CD4-positive, CD25-positive, alpha-beta regulatory T cell (primary cell): ENCODE results near the gene FAM117A. TPM values are rescaled to one million over a fixed set of nuclear protein-coding genes. Genes with fewer than 3 reads are reported as not detected.
"Not testable (repeated sequence)": the region's sequence is repeated elsewhere in the genome, so short reads cannot be mapped to it uniquely, and the experiment has no call there.

Experiments
- ATAC-seq, 2 donors: fragments of 150-1000 bp; cut with Tn5 transposase; one replicate each; pipeline ENCODE4 v1.10.0; 2021; ENCODE audit warnings: low read depth in 2 of 2, moderate number of reproducible peaks in 2 of 2, moderate library complexity in 1 of 2
- DNase-seq, 3 donors: peaks; one replicate each; pipeline versions ENCODE4 v3.0.0 to v3.0.0-alpha.2; 2012 to 2022; ENCODE audit warnings: mixed read lengths in 1 of 3
- H3K27ac ChIP-seq: one replicate; pipeline ENCODE4 v1.7.0; 2013; ENCODE audit warnings: mild to moderate bottlenecking, low read length; ENCODE audit not compliant: insufficient read depth, poor library complexity, severe bottlenecking
- H3K27me3 ChIP-seq: one replicate; pipeline ENCODE4 v1.7.0; 2013; ENCODE audit warnings: low read length; ENCODE audit not compliant: control insufficient read depth, insufficient read depth
- H3K36me3 ChIP-seq: one replicate; pipeline ENCODE4 v1.7.0; 2013; ENCODE audit warnings: mild to moderate bottlenecking, low read length, moderate library complexity; ENCODE audit not compliant: control insufficient read depth, insufficient read depth
- H3K4me1 ChIP-seq: 2 replicates; pipeline ENCODE4 v1.7.0; 2013; ENCODE audit warnings: mild to moderate bottlenecking, low read length; ENCODE audit not compliant: insufficient read depth, control insufficient read depth, poor library complexity, severe bottlenecking
- H3K4me3 ChIP-seq: one replicate; pipeline ENCODE4 v1.7.0; 2013; ENCODE audit warnings: low read depth, mild to moderate bottlenecking, low read length, moderate library complexity
- H3K9me3 ChIP-seq, 2 experiments: 1 replicate in 1 of 2; 2 replicates in 1 of 2; pipeline ENCODE4 v1.7.0; 2013; ENCODE audit warnings: low read length in 2 of 2, mild to moderate bottlenecking in 1 of 2, moderate library complexity in 1 of 2; ENCODE audit not compliant: control insufficient read depth in 2 of 2
- H3K27ac Mint-ChIP-seq, 3 donors: one replicate each; pipeline ENCODE4 v1.8.0; 2020 to 2022; ENCODE audit warnings: mild to moderate bottlenecking in 3 of 3, mixed read lengths in 3 of 3, moderate library complexity in 2 of 3
- H3K27me3 Mint-ChIP-seq: one replicate; pipeline ENCODE4 v1.8.0; 2022; ENCODE audit warnings: mild to moderate bottlenecking, mixed read lengths
- H3K36me3 Mint-ChIP-seq: one replicate; pipeline ENCODE4 v1.8.0; 2020; ENCODE audit warnings: mixed read lengths
- H3K4me1 Mint-ChIP-seq, 4 donors: one replicate each; pipeline ENCODE4 v1.8.0; 2020 to 2022; ENCODE audit warnings: mixed read lengths in 4 of 4, mild to moderate bottlenecking in 1 of 4
- H3K4me3 Mint-ChIP-seq, 4 donors: one replicate each; pipeline ENCODE4 v1.8.0; 2020 to 2022; ENCODE audit warnings: mild to moderate bottlenecking in 4 of 4, mixed read lengths in 4 of 4, moderate library complexity in 3 of 4
- H3K9me3 Mint-ChIP-seq, 7 donors: one replicate each; pipeline ENCODE4 v1.8.0; 2020 to 2022; ENCODE audit warnings: mixed read lengths in 7 of 7, mild to moderate bottlenecking in 3 of 7, moderate library complexity in 2 of 7
- polyA plus RNA-seq, 4 donors: library from polyadenylated mRNA; unstranded; fragments of 300-500 nt; fragmentation: Illumina TruSeq; gene quantifications; one replicate each; pipeline ENCODE4 v1.2.3, GENCODE V29; 2021
- total RNA-seq: library from RNA; stranded (reverse); gene quantifications from one replicate; pipeline ENCODE4 v1.2.3, GENCODE V29; 2022

Gene FAM117A
- total and polyA plus RNA-seq, 5 donors from 2014 or later, result 49.0 to 83.3 (median 67.0) TPM

GRCh38 chr17:49760932-49761558 is 2.9 kb downstream of the FAM117A start:
- peaks cover 0 to 2% (median 0%) of the 10 kb centered on the region in 7 donors for H3K9me3 Mint-ChIP-seq
- H3K27me3 Mint-ChIP-seq, result no peaks in the 10 kb centered on the region
- ATAC-seq (no peak), DNase-seq (peak in 1 of 3 donors; percentile 41)
- peak overlapping the region; percentile 77 for H3K27ac ChIP-seq
- peaks cover 22% of the 10 kb centered on the region for H3K36me3 Mint-ChIP-seq
- H3K4me1 ChIP-seq, result peaks cover 73% of the 10 kb centered on the region
- H3K4me3 Mint-ChIP-seq, result peak overlapping the region; percentile 44 to 97 (median 96)
- H3K27ac Mint-ChIP-seq, result peak overlapping the region; percentile 79 to 91 (median 82)
- peaks cover 35 to 74% (median 57%) of the 10 kb centered on the region in 4 donors for H3K4me1 Mint-ChIP-seq
- H3K4me3 ChIP-seq, result peak overlapping the region; percentile 99
- H3K36me3 ChIP-seq, result peaks cover 31% of the 10 kb centered on the region
- H3K27me3 ChIP-seq, result no peaks in the 10 kb centered on the region
- no peaks in the 10 kb centered on the region for H3K9me3 ChIP-seq

GRCh38 chr17:49760296-49760695 is 3.6 kb downstream of the FAM117A start:
- Mint-ChIP-seq H3K9me3 (peaks cover 0 to 2% (median 0%) of the 10 kb centered on the region in 7 donors), H3K27ac (peak overlapping the region; percentile 82 to 91 (median 85)), H3K4me3 (peak overlapping the region; percentile 44 to 97 (median 96)), H3K36me3 (peaks cover 30% of the 10 kb centered on the region), H3K4me1 (peaks cover 43 to 80% (median 62%) of the 10 kb centered on the region in 4 donors), H3K27me3 (no peaks in the 10 kb centered on the region)
- Histone ChIP-seq H3K9me3 (no peaks in the 10 kb centered on the region), H3K36me3 (peaks cover 31% of the 10 kb centered on the region), H3K27me3 (no peaks in the 10 kb centered on the region), H3K4me3 (peak overlapping the region; percentile 99), H3K27ac (peak overlapping the region; percentile 77), H3K4me1 (peaks cover 80% of the 10 kb centered on the region)
- ATAC-seq, result no peak
- no peak for DNase-seq

GRCh38 chr17:49759203-49759602 is 4.7 kb downstream of the FAM117A start:
- Histone ChIP-seq H3K4me3 (peak overlapping the region; percentile 99), H3K27ac (peak overlapping the region; percentile 77), H3K36me3 (peaks cover 34% of the 10 kb centered on the region), H3K27me3 (no peaks in the 10 kb centered on the region), H3K9me3 (no peaks in the 10 kb centered on the region), H3K4me1 (peaks cover 80% of the 10 kb centered on the region)
- H3K9me3 Mint-ChIP-seq, result peaks cover 0 to 2% (median 0%) of the 10 kb centered on the region in 7 donors
- H3K4me1 Mint-ChIP-seq, result peaks cover 45 to 80% (median 65%) of the 10 kb centered on the region in 4 donors
- peaks cover 33% of the 10 kb centered on the region for H3K36me3 Mint-ChIP-seq
- H3K27ac Mint-ChIP-seq, result peak overlapping the region; percentile 76 to 85 (median 82)
- no peak for DNase-seq
- ATAC-seq, result no peak
- H3K27me3 Mint-ChIP-seq, result no peaks in the 10 kb centered on the region
- peak overlapping the region; percentile 39 to 97 (median 60) for H3K4me3 Mint-ChIP-seq

- not testable (repeated sequence) for H3K9me3 Mint-ChIP-seq, ATAC-seq, H3K27me3 Mint-ChIP-seq, DNase-seq, H3K9me3 ChIP-seq, H3K27me3 ChIP-seq
- H3K4me1 ChIP-seq, result peaks cover 84% of the 10 kb centered on the region
- Mint-ChIP-seq H3K27ac (peak overlapping the region in 1 of 3 donors; percentile 82), H3K36me3 (peaks cover 38% of the 10 kb centered on the region), H3K4me3 (peak overlapping the region in 3 of 4 donors; percentile 29 to 76 (median 44)), H3K4me1 (peaks cover 45 to 84% (median 70%) of the 10 kb centered on the region in 4 donors)
- H3K27ac ChIP-seq, result peak overlapping the region; percentile 77
- H3K36me3 ChIP-seq, result peaks cover 34% of the 10 kb centered on the region
- peak overlapping the region; percentile 99 for H3K4me3 ChIP-seq
Observed at GRCh38 chr17:49758464-49759010, 5.4 kb downstream of the FAM117A start.

GRCh38 chr17:49757151-49757777 is 6.7 kb downstream of the FAM117A start:
- H3K4me3 Mint-ChIP-seq, result peak overlapping the region; percentile 12 to 82 (median 39)
- peaks cover 43% of the 10 kb centered on the region for H3K36me3 Mint-ChIP-seq

GRCh38 chr17:49756323-49757150 is 7.4 kb downstream of the FAM117A start:
- ATAC-seq (no peak), DNase-seq (no peak)
- peaks cover 91% of the 10 kb centered on the region for H3K4me1 ChIP-seq
- Mint-ChIP-seq H3K9me3 (no peaks in the 10 kb centered on the region), H3K4me1 (peaks cover 37 to 95% (median 75%) of the 10 kb centered on the region in 4 donors), H3K36me3 (peaks cover 43% of the 10 kb centered on the region), H3K27ac (peak overlapping the region; percentile 88 to 92 (median 90)), H3K27me3 (no peaks in the 10 kb centered on the region), H3K4me3 (peak overlapping the region; percentile 26 to 82 (median 54))
- peak overlapping the region; percentile 21 for H3K4me3 ChIP-seq
- H3K27me3 ChIP-seq, result no peaks in the 10 kb centered on the region
- H3K36me3 ChIP-seq, result peaks cover 45% of the 10 kb centered on the region
- H3K27ac ChIP-seq, result peak overlapping the region; percentile 57
- H3K9me3 ChIP-seq, result no peaks in the 10 kb centered on the region

More at GRCh38 chr17:49757151-49757777, 6.7 kb downstream of the FAM117A start:
- DNase-seq, result no peak
- H3K36me3 ChIP-seq, result peaks cover 42% of the 10 kb centered on the region
- H3K4me1 ChIP-seq, result peaks cover 94% of the 10 kb centered on the region
- ATAC-seq, result no peak
- H3K4me3 ChIP-seq, result peak overlapping the region; percentile 15
- Mint-ChIP-seq H3K27ac (peak overlapping the region; percentile 73 to 90 (median 88)), H3K27me3 (no peaks in the 10 kb centered on the region), H3K4me1 (peaks cover 44 to 95% (median 79%) of the 10 kb centered on the region in 4 donors), H3K9me3 (no peaks in the 10 kb centered on the region)
- no peaks in the 10 kb centered on the region for H3K9me3 ChIP-seq
- H3K27ac ChIP-seq, result peak overlapping the region; percentile 42
- no peaks in the 10 kb centered on the region for H3K27me3 ChIP-seq

GRCh38 chr17:49755663-49756283 is 8.2 kb downstream of the FAM117A start:
- Mint-ChIP-seq H3K27ac (peak overlapping the region; percentile 88 to 92 (median 90)), H3K4me3 (peak overlapping the region; percentile 51 to 82 (median 54)), H3K36me3 (peaks cover 43% of the 10 kb centered on the region), H3K27me3 (no peaks in the 10 kb centered on the region), H3K9me3 (no peaks in the 10 kb centered on the region), H3K4me1 (peaks cover 33 to 92% (median 70%) of the 10 kb centered on the region in 4 donors)
- Histone ChIP-seq H3K36me3 (peaks cover 45% of the 10 kb centered on the region), H3K4me1 (peaks cover 86% of the 10 kb centered on the region), H3K27ac (peak overlapping the region; percentile 61), H3K9me3 (no peaks in the 10 kb centered on the region), H3K4me3 (peak overlapping the region; percentile 39), H3K27me3 (no peaks in the 10 kb centered on the region)
- DNase-seq (no peak), ATAC-seq (no peak)
